Measurements from ENCODE around the gene RPS6KC1.
"Not testable (repeated sequence)": the region's sequence is repeated elsewhere in the genome, so short reads cannot be mapped to it uniquely, and the experiment has no call there.

RPS6KC1 gene

GRCh38 chr1:213051127-213051880 lies at the start of gene RPS6KC1:
TSS of gene RPS6KC1 (plus strand) at chr1:213051241. CDS start at chr1:213051405, 164 bp downstream.
- peak; percentile 82 for DNase-seq (ENCODE audit: extremely low spot score, insufficient read length, low read depth)
- peak; percentile 90 for FAIRE-seq

GRCh38 chr1:213003256-213003655 lies 47.8 kb upstream of the RPS6KC1 start:
- peak; percentile 62 for FAIRE-seq
- no peak for DNase-seq (ENCODE audit: extremely low spot score, insufficient read length, low read depth)

DNA sequence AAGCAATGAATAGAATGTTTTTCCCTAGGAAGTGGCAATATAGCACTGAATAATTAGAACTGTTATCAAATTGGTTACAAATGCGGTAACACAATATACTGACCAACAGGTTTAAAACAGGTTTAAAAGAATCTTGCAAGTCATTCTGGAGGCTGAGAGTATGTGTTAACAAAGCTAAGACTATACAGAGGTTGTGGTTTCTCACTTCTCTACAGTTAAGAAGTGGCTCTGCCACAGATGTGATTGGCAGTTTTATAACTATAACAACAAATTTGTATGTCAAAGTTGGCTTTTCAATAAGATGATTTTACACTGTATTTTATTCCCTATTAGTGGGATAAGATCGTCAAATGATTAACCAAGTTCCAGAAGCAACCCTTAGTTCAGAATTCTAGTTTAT lies 42.5 kb upstream of the RPS6KC1 start:
- DNase-seq (ENCODE audit: extremely low spot score, insufficient read length, low read depth): peak; percentile 25
- peak; percentile 65 for FAIRE-seq

GRCh38 chr1:213014642-213015041 lies 36.4 kb upstream of the RPS6KC1 start:
- no peak for DNase-seq (ENCODE audit: extremely low spot score, insufficient read length, low read depth)
- no peak for FAIRE-seq

DNA sequence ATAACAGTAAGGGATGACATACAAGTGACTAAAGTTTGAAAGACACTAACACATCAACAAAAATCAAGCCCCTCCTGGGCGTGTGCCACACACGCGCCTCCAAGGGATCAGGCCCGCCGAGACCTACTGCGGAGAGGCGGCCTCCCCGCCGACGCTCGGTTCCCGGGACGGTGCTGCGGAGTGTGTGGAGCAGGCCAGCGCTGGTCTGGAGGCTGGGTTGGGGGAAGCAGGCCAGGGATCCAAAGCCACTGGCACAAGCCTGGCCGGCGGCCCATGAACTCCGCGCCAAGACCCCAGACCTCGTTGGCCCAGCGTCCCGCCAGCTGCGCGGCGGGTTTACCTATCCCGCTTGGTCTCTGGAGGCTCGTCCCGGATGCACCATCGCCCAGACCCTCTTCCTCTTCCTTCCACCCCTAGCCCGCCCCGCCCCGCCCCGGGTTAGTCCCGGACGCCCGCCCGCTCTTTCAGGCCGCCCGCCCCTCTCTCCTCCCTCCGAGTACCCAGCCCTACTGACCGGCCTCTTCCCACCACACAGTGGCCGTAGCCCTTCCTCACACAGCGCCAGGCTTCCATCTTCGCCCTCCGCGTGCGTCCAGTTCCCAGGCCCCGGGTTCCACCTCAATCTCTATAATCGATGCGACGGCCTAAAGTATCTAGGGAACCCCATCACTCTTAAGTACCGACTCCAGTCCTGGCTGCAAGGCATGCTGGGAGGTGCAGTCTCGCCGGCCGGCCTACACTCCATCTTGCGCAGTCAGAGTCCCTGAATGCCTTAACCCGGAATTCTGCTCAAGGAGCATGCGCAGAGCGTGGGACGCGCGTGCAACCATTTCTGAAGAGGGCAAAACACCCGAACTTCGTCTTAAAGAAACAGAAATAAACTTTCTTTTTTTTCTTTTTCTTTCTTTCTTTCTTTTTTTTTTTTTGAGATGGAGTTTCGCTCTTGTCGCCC lies 35.7 kb upstream of the RPS6KC1 start, which contains the start of gene ANGEL2:
TSS of gene ANGEL2 (minus strand) at position 769 of the 952 bp plus-strand sequence. CDS start at position 573, 196 bp downstream.
- FAIRE-seq (peak; percentile 98), DNase-seq (ENCODE audit: extremely low spot score, insufficient read length, low read depth) (peak; percentile 93)

- FAIRE-seq (no peak), DNase-seq (ENCODE audit: extremely low spot score, insufficient read length, low read depth) (no peak)
Observed at GRCh38 chr1:213017447-213018273, 33.4 kb upstream of the RPS6KC1 start.

GRCh38 chr1:213019450-213019849 lies 31.6 kb upstream of the RPS6KC1 start:
- no peak for FAIRE-seq
- no peak for DNase-seq (ENCODE audit: extremely low spot score, insufficient read length, low read depth)

DNA sequence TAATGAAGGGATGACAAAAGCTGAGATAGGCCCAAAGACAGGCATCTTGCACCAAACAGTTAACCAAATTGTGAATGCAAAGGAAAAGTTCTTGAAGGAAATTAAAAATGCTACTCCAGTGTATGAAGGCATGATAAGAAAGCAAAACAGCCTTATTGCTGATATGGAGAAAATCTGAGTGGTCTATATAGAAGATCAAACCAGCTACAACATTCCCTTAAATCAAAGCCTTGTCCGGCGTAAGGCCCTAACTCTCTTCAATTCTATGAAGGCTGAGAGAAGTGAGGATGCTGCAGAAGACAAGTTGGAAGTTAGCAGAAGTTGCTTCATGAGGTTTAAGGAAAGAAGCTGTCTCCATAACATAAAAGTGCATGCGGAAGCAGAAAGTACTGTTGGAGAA lies 31.0 kb upstream of the RPS6KC1 start:
- no peak for FAIRE-seq
- no peak for DNase-seq (ENCODE audit: extremely low spot score, insufficient read length, low read depth)

DNA sequence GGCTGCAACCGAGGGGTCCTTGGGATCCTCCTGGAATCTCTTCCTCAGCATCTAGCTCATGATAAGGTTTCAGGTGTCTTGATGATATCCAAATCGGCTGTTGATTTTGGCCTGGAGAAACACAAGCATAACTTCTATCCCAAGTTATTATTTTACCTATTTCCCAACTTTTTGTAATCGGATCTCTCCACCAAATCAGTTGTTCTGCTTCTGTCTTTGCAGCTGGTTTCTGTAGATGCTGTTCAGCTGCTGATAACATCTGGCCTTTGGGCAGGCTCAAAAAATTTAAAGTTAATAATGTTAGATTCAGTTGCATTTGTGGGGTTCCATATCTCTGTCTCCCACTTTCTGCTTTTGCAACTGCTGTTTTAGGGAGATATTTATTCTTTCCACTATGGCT lies 24.0 kb upstream of the RPS6KC1 start:
- FAIRE-seq; DNase-seq (ENCODE audit: extremely low spot score, insufficient read length, low read depth): not testable (repeated sequence)

DNA sequence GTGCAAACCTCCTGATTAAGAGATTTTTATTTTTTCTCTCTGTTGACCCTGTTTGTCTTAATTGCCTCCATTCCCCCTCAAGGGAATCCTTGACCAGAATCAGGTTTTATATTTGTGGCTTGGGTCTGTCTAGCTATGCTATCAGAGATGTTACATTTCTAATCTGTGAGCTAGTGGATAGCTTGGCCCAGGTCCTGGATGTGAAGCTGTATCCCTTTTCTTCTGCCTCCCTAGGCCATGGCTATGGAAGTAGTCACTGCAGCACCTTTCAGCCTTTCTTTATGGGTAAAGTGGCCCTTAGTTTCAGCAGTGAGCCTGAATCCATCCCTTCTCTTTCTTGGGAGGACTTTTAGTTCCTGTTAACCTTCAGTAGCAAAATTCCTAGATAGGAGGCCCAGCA lies 18.4 kb upstream of the RPS6KC1 start:
- no peak for DNase-seq (ENCODE audit: extremely low spot score, insufficient read length, low read depth)
- FAIRE-seq: no peak

- FAIRE-seq (no peak), DNase-seq (ENCODE audit: extremely low spot score, insufficient read length, low read depth) (no peak)
Observed at GRCh38 chr1:213034713-213035112, 16.3 kb upstream of the RPS6KC1 start.

- no peak for FAIRE-seq
- DNase-seq (ENCODE audit: extremely low spot score, insufficient read length, low read depth): no peak
Observed at GRCh38 chr1:213035573-213035972, 15.5 kb upstream of the RPS6KC1 start.

DNA sequence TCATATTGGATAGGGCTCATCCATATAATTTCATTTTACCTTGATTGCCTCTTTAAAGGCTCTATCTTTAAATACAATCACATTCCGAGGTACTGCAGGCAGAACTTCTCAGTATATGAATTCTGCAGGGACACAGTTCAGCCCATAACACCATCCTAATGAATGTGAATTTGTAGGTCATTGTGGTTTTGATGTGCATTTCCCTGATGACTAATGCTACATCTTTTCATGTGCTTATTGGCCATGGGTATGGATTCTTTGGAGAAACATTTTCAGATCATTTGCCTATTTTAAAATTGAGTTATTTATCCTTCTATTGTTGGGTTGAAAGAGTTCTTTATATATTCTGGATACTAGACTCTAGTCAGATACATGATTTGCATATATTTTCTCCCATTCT lies 9.6 kb upstream of the RPS6KC1 start:
- FAIRE-seq: peak; percentile 15
- DNase-seq (ENCODE audit: extremely low spot score, insufficient read length, low read depth): no peak

GRCh38 chr1:213045321-213046226 lies 5.5 kb upstream of the RPS6KC1 start:
- FAIRE-seq; DNase-seq (ENCODE audit: extremely low spot score, insufficient read length, low read depth): not testable (repeated sequence)

GRCh38 chr1:213049232-213049631 lies 1.8 kb upstream of the RPS6KC1 start:
- FAIRE-seq (no peak), DNase-seq (ENCODE audit: extremely low spot score, insufficient read length, low read depth) (no peak)

GRCh38 chr1:213050745-213051126 lies 305 bp upstream of the RPS6KC1 start:
- DNase-seq (ENCODE audit: extremely low spot score, insufficient read length, low read depth) (no peak), FAIRE-seq (no peak)

GRCh38 chr1:213051881-213052202 lies 801 bp downstream of the RPS6KC1 start:
- DNase-seq (ENCODE audit: extremely low spot score, insufficient read length, low read depth) (no peak), FAIRE-seq (peak; percentile 12)

DNA sequence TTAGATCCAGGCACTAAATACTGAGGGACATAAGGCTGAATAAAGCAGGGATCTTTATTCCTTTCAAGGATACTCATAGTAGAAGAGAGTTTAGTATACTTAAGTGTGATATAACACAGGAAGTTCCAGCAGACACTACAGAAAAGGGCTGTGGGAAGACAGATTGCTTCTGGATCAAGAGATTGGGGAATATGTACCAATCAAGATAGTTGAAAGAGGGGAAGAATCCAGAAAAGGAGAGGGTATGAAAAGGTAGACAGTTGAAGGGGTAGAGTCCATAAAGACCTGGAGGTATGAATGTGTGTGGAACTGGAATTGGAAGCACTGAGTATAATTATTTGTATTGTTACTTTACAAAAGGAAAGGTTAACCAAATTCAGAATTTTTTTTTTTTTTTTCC lies 2.4 kb downstream of the RPS6KC1 start:
- DNase-seq (ENCODE audit: extremely low spot score, insufficient read length, low read depth): no peak
- FAIRE-seq: no peak

- DNase-seq (ENCODE audit: extremely low spot score, insufficient read length, low read depth) (no peak), FAIRE-seq (no peak)
Observed at GRCh38 chr1:213054142-213054541, 3.1 kb downstream of the RPS6KC1 start.

Measured in GM18507 (cell line).